Non-pigmented ciliary epithelial cell (primary cell): ENCODE results near the gene PLA2R1.
A peak's percentile ranks its signal among the peaks of the same experiment; 100 is the strongest.

Experiments used
- DNase-seq: peaks from one replicate; pipeline ENCODE4 v3.0.0-alpha.2; 2010; ENCODE audit warnings: low read depth

Gene PLA2R1

GRCh38 chr2:160062292-160063005 lies at the start of gene PLA2R1:
TSS of gene PLA2R1 (minus strand) at chr2:160062615. CDS start at chr2:160062403, 212 bp downstream.
- DNase-seq: no peak

- DNase-seq: no peak
These were observed 48.3 kb upstream of the PLA2R1 start for GRCh38 chr2:160110674-160111239.

- peak; percentile 45 for DNase-seq
These were observed 47.7 kb upstream of the PLA2R1 start for GRCh38 chr2:160109939-160110673.

GRCh38 chr2:160109243-160109642 lies 46.8 kb upstream of the PLA2R1 start:
- DNase-seq: no peak

- no peak for DNase-seq
These were observed 46.2 kb upstream of the PLA2R1 start for GRCh38 chr2:160108646-160109045.

- DNase-seq: no peak
These were observed 43.0 kb upstream of the PLA2R1 start for GRCh38 chr2:160105366-160105765.

- DNase-seq: no peak
These were observed 41.7 kb upstream of the PLA2R1 start for GRCh38 chr2:160104115-160104514.

GRCh38 chr2:160097326-160097725 lies 34.9 kb upstream of the PLA2R1 start:
- no peak for DNase-seq

GRCh38 chr2:160096409-160096808 lies 34.0 kb upstream of the PLA2R1 start:
- DNase-seq: no peak

GRCh38 chr2:160092445-160092844 lies 30.0 kb upstream of the PLA2R1 start:
- DNase-seq: no peak

- DNase-seq: no peak
These were observed 29.0 kb upstream of the PLA2R1 start for GRCh38 chr2:160091381-160091780.

GRCh38 chr2:160087854-160088745 lies 25.7 kb upstream of the PLA2R1 start:
- no peak for DNase-seq

- no peak for DNase-seq
These were observed 23.2 kb upstream of the PLA2R1 start for GRCh38 chr2:160085662-160086061.

GRCh38 chr2:160077912-160078810 lies 15.7 kb upstream of the PLA2R1 start:
- no peak for DNase-seq

GRCh38 chr2:160076914-160077313 lies 14.5 kb upstream of the PLA2R1 start:
- DNase-seq: no peak

- DNase-seq: no peak
These were observed 13.8 kb upstream of the PLA2R1 start for GRCh38 chr2:160076241-160076640.

- DNase-seq: peak; percentile 71
These were observed 12.8 kb upstream of the PLA2R1 start for GRCh38 chr2:160075171-160075570.

GRCh38 chr2:160073284-160073888 lies 11.0 kb upstream of the PLA2R1 start:
- DNase-seq: no peak

- no peak for DNase-seq
These were observed 6.5 kb upstream of the PLA2R1 start for GRCh38 chr2:160068906-160069305.

GRCh38 chr2:160064916-160065315 lies 2.5 kb upstream of the PLA2R1 start:
- DNase-seq: no peak
